ENCODE measurements around the gene TMC6.
A peak's percentile ranks its signal among the peaks of the same experiment; 100 is the strongest.

Gene TMC6

GRCh38 chr17:78134899-78135385 lies 6.4 kb upstream of the TMC6 start:
- DNase-seq: no peak

GRCh38 chr17:78133971-78134898 lies 5.7 kb upstream of the TMC6 start:
- DNase-seq: no peak

GRCh38 chr17:78133179-78133951 lies 4.8 kb upstream of the TMC6 start:
- DNase-seq: no peak

- DNase-seq: no peak
These were observed 4.2 kb upstream of the TMC6 start for GRCh38 chr17:78132767-78133178.

- DNase-seq: no peak
These were observed 3.6 kb upstream of the TMC6 start for GRCh38 chr17:78132084-78132676.

GRCh38 chr17:78131172-78132083 lies 2.9 kb upstream of the TMC6 start:
- DNase-seq: peak; percentile 44

GRCh38 chr17:78130437-78131101 lies 2.0 kb upstream of the TMC6 start, which contains the start of gene TMC8:
TSS of gene TMC8 (plus strand) at chr17:78130771. CDS start at chr17:78131589, 818 bp downstream.
- DNase-seq: peak; percentile 55

GRCh38 chr17:78130090-78130436 lies 1.5 kb upstream of the TMC6 start:
- DNase-seq: peak; percentile 29

GRCh38 chr17:78129351-78130089 lies 965 bp upstream of the TMC6 start:
- peak; percentile 34 for DNase-seq

GRCh38 chr17:78127888-78128550 lies 536 bp downstream of the TMC6 start:
- peak; percentile 50 for DNase-seq

GRCh38 chr17:78127239-78127887 lies 1.2 kb downstream of the TMC6 start:
- peak; percentile 74 for DNase-seq

- peak; percentile 27 for DNase-seq
These were observed 1.7 kb downstream of the TMC6 start for GRCh38 chr17:78126895-78127238.

- peak; percentile 30 for DNase-seq
These were observed 2.3 kb downstream of the TMC6 start for GRCh38 chr17:78125976-78126894.

GRCh38 chr17:78125138-78125913 lies 3.2 kb downstream of the TMC6 start:
- DNase-seq: no peak

- no peak for DNase-seq
These were observed 3.8 kb downstream of the TMC6 start for GRCh38 chr17:78124836-78125137.

GRCh38 chr17:78124081-78124835 lies 4.3 kb downstream of the TMC6 start:
- DNase-seq: no peak

GRCh38 chr17:78123258-78123929 lies 5.2 kb downstream of the TMC6 start:
- no peak for DNase-seq

Data from femur (tissue), 1 donor.